GM12878 (cell line): ENCODE measurements around the gene CCDC9. TPM values are rescaled to one million over a fixed set of nuclear protein-coding genes. Genes with fewer than 3 reads are reported as not detected.
A peak's percentile ranks its signal among the peaks of the same experiment; 100 is the strongest.

ENCODE experiments used
- BACH1 ChIP-seq: fragments of 450-650 bp; IDR thresholded peaks from 2 replicates; pipeline ENCODE4 v1.6.1; 2017; ENCODE audit warnings: mild to moderate bottlenecking, borderline replicate concordance
- BHLHE40 ChIP-seq, 2 experiments: fragments of 450-650 bp in 1 of 2; IDR thresholded peaks; 2 replicates each; pipeline ENCODE4 v1.6.1; 2011 to 2017; ENCODE audit warnings: low read depth in 2 of 2, borderline replicate concordance in 1 of 2, improper control_type of control experiment in 1 of 2, low read length in 1 of 2, mild to moderate bottlenecking in 1 of 2
- BMI1 ChIP-seq: fragments of 450-650 bp; IDR thresholded peaks from 2 replicates; pipeline ENCODE4 v1.6.1; 2016; ENCODE audit warnings: mild to moderate bottlenecking, moderate library complexity, borderline replicate concordance
- CBX3 ChIP-seq: fragments of 200-600 bp; sonication (generic); IDR thresholded peaks from 2 replicates; pipeline ENCODE4 v1.6.1; 2016; ENCODE audit warnings: low read depth, borderline replicate concordance
- EED ChIP-seq: sonication (generic); IDR thresholded peaks from 2 replicates; pipeline ENCODE4 v1.6.1; 2016; ENCODE audit warnings: antibody characterized with exemption, low read depth
- ETV6 ChIP-seq, 2 experiments: fragments of 450-650 bp in 1 of 2; IDR thresholded peaks in 1 of 2; conservative IDR thresholded peaks in 1 of 2; 2 replicates each; pipeline ENCODE4 v1.6.1; 2014; ENCODE audit warnings: antibody characterized with exemption in 1 of 2, borderline replicate concordance in 1 of 2, low read depth in 1 of 2, mild to moderate bottlenecking in 1 of 2, moderate library complexity in 1 of 2
- HSF1 ChIP-seq: fragments of 150-350 bp; IDR thresholded peaks from 2 replicates; pipeline ENCODE4 v1.6.1; 2014; ENCODE audit warnings: mild to moderate bottlenecking, low read depth, low read length
- MEF2A ChIP-seq: IDR thresholded peaks from 2 replicates; pipeline ENCODE4 v1.6.1; 2011; ENCODE audit warnings: low read depth, mild to moderate bottlenecking, low read length, moderate library complexity; ENCODE audit not compliant: insufficient read depth
- MTA2 ChIP-seq: fragments of 450-650 bp; IDR thresholded peaks from 2 replicates; pipeline ENCODE4 v1.6.1; 2016; ENCODE audit warnings: low read depth, mild to moderate bottlenecking, moderate library complexity
- MYC ChIP-seq: IDR thresholded peaks from 2 replicates; pipeline ENCODE4 v1.6.1; 2011; ENCODE audit warnings: mild to moderate bottlenecking, low read length, moderate library complexity, inconsistent platforms; ENCODE audit not compliant: insufficient read depth, insufficient replicate concordance, insufficient read length, severe bottlenecking
- NBN ChIP-seq: fragments of 450-650 bp; IDR thresholded peaks from 2 replicates; pipeline ENCODE4 v1.6.1; 2016
- NKRF ChIP-seq: fragments of 450-650 bp; conservative IDR thresholded peaks from 2 replicates; pipeline ENCODE4 v1.6.1; 2017; ENCODE audit warnings: mild to moderate bottlenecking, moderate library complexity
- NRF1 ChIP-seq: conservative IDR thresholded peaks from 2 replicates; pipeline ENCODE4 v1.6.1; 2011; ENCODE audit warnings: mild to moderate bottlenecking, low read depth, low read length, improper control_type of control experiment
- POLR2AphosphoS5 ChIP-seq: IDR thresholded peaks from 2 replicates; pipeline ENCODE4 v1.6.1; 2011; ENCODE audit warnings: mild to moderate bottlenecking, low read length, inconsistent platforms
- RELB ChIP-seq: fragments of 450-650 bp; IDR thresholded peaks from 2 replicates; pipeline ENCODE4 v1.6.1; 2017; ENCODE audit warnings: low read depth, mild to moderate bottlenecking, moderate library complexity
- SKIL ChIP-seq: fragments of 450-650 bp; IDR thresholded peaks from 2 replicates; pipeline ENCODE4 v1.6.1; 2017; ENCODE audit warnings: mild to moderate bottlenecking, low read depth, inconsistent platforms; ENCODE audit not compliant: poor library complexity, severe bottlenecking
- SMARCA5 ChIP-seq: fragments of 450-650 bp; IDR thresholded peaks from 2 replicates; pipeline ENCODE4 v1.6.1; 2017; ENCODE audit warnings: mild to moderate bottlenecking
- TBL1XR1 ChIP-seq: IDR thresholded peaks from 2 replicates; pipeline ENCODE4 v1.6.1; 2012; ENCODE audit warnings: low read depth, low read length, improper control_type of control experiment
- ZSCAN29 ChIP-seq: fragments of 450-650 bp; IDR thresholded peaks from 2 replicates; pipeline ENCODE4 v1.6.1; 2017; ENCODE audit warnings: mild to moderate bottlenecking, moderate library complexity
- polyA plus RNA-seq, 11 experiments: library from polyadenylated mRNA; depleted of rRNA in 4 of 11; unstranded in 6 of 11; stranded (reverse) in 5 of 11; fragments of >200 nt; fragmentation: Nextera tagmentation in 4 of 11; fragmentation: Illumina TruSeq in 1 of 11; extraction: Ambion mirVana in 4 of 11; extraction: Trizol in 1 of 11; gene quantifications; 1 replicate in 1 of 11; 2 replicates in 10 of 11; pipeline versions ENCODE4 v1.2.1 to v1.2.3, GENCODE V29; 2011 to 2016; ENCODE audit warnings: inconsistent platforms in 2 of 11, missing spikeins in 2 of 11, low read depth in 1 of 11
- total RNA-seq, 4 experiments: library from RNA; depleted of rRNA in 3 of 4; stranded (reverse); fragments of >200 nt in 3 of 4; fragmentation: Illumina TruSeq in 1 of 4; extraction: Trizol in 1 of 4; gene quantifications; 2 replicates each; pipeline versions ENCODE4 v1.2.1 to v1.2.3, GENCODE V29; 2013 to 2021

CCDC9 gene
- total and polyA plus RNA-seq, 10 of the 15 experiments (the other 5 are each of a cell fraction or from before 2014, with no cell fraction given): 0.18 to 17.5 (median 7.1) TPM; not detected in 1

GRCh38 chr19:47231215-47232054, 24.9 kb upstream of the CCDC9 start (continued):
- no peak for TF ChIP-seq HSF1
- TF ChIP-seq SMARCA5: peak; percentile 38; the same call in 1 of the 2 replicates
- peak; percentile 77; the same call in 1 of the 2 replicates for TF ChIP-seq POLR2AphosphoS5
- peak; percentile 61 for TF ChIP-seq MYC
- no peak for TF ChIP-seq ETV6 (conservative IDR thresholded peaks at IDR 0.05 in 1 of 2, IDR thresholded peaks at IDR 0.05 in 1 of 2; ENCODE audit: borderline replicate concordance in 1 of 2, low read depth in 1 of 2)
- TF ChIP-seq NRF1: no peak
- TF ChIP-seq RELB: peak; percentile 55; the same call in 1 of the 2 replicates
- TF ChIP-seq NBN: peak; percentile 87
- peak; percentile 83 for TF ChIP-seq SKIL
- no peak for TF ChIP-seq MEF2A
- TF ChIP-seq BHLHE40 (IDR thresholded peaks at IDR 0.05; ENCODE audit: borderline replicate concordance in 1 of 2, low read depth in 2 of 2, low read length in 1 of 2): peak; percentile 90 to 97
- TF ChIP-seq BACH1: peak; percentile 4; the same call in 1 of the 2 replicates
- peak; percentile 28; the same call in 1 of the 2 replicates for TF ChIP-seq NKRF
- TF ChIP-seq MTA2: peak; percentile 45
- no peak for TF ChIP-seq BMI1
- TF ChIP-seq EED: 0 out of 2 replicates have a peak, but pooled peaks have one; percentile 19
- peak; percentile 72; the same call in 1 of the 2 replicates for TF ChIP-seq TBL1XR1
- no peak for TF ChIP-seq ZSCAN29
- TF ChIP-seq CBX3: no peak
